K562 (cell line): ENCODE results near the gene CDKN2B-AS1. TPM values are rescaled to one million over a fixed set of nuclear protein-coding genes. Genes with fewer than 3 reads are reported as not detected.

Source experiments
- ATAC-seq: fragments of 200-7000 bp; cut with Tn5 transposase; 3 replicates; pipeline ENCODE4 v1.9.1; 2020; ENCODE audit warnings: moderate library complexity
- BruUV-seq: library from RNA; stranded (reverse); fragments of 400-500 nt; replicated peaks from 2 replicates; lab custom pipeline; 2021; lab: Mats Ljungman, UMichigan
- CTCF ChIA-PET: fragments of 300-600 bp; formaldehyde crosslinking; extraction: SDS; loops from one replicate; lab custom pipeline; 2021; ENCODE audit warnings: low intra/inter-chr PET ratio; lab: Yijun Ruan, JAX
- POLR2A ChIA-PET: fragments of 300-600, 350-650 bp; sonication (Branson Sonifier 250); formaldehyde crosslinking; extraction: SDS; loops from one replicate; lab custom pipeline; 2021; ENCODE audit warnings: antibody characterized with exemption, inconsistent platforms; lab: Yijun Ruan, JAX
- DNase-seq, 4 experiments: peaks; one replicate each; pipeline versions ENCODE4 v3.0.0 to v3.0.0-alpha.2; 2011 to 2018; ENCODE audit warnings: low spot score in 3 of 4, mixed read lengths in 3 of 4; ENCODE audit errors: extremely low read depth in 1 of 4
- FAIRE-seq: peaks from 2 replicates; lab custom pipeline; 2011; peaks lifted over from hg19 to GRCh38; lab: Jason Lieb, UNC
- H2AFZ ChIP-seq: 2 replicates; pipeline ENCODE4 v1.6.0; 2011; ENCODE audit warnings: low read depth, low read length, control low read depth, inconsistent platforms
- H3K27ac ChIP-seq: fragments of 200-600 bp; 3 replicates; pipeline ENCODE4 v1.8.0; 2011; ENCODE audit warnings: low read depth, mild to moderate bottlenecking, control low read depth, inconsistent platforms, low read length, moderate library complexity, mixed read lengths; ENCODE audit errors: extremely low read depth
- H3K27me3 ChIP-seq, 2 experiments: fragments of 300-600 bp in 1 of 2; 2 replicates in 1 of 2; 3 replicates in 1 of 2; pipeline versions ENCODE4 v1.6.0 to v1.8.0; 2011; ENCODE audit warnings: inconsistent platforms in 2 of 2, low read length in 2 of 2, mild to moderate bottlenecking in 1 of 2, mixed read lengths in 1 of 2, moderate library complexity in 1 of 2; ENCODE audit not compliant: control insufficient read depth in 2 of 2, insufficient read depth in 2 of 2
- H3K36me3 ChIP-seq: fragments of 300-600 bp; 3 replicates; pipeline ENCODE4 v1.8.0; 2011; ENCODE audit warnings: mild to moderate bottlenecking, low read length, inconsistent platforms; ENCODE audit not compliant: control insufficient read depth, insufficient read depth
- H3K4me1 ChIP-seq, 2 experiments: fragments of 200-600 bp in 1 of 2; replicated peaks in 1 of 2; 2 replicates in 1 of 2; 3 replicates in 1 of 2; pipeline versions ENCODE4 v1.5.1 to v1.8.0; 2011; ENCODE audit warnings: inconsistent platforms in 2 of 2, low read length in 2 of 2, mild to moderate bottlenecking in 1 of 2, mixed read lengths in 1 of 2, moderate library complexity in 1 of 2; ENCODE audit not compliant: control insufficient read depth in 2 of 2, insufficient read depth in 2 of 2
- H3K4me2 ChIP-seq: 2 replicates; pipeline ENCODE4 v1.6.1; 2011; ENCODE audit warnings: low read length, control low read depth, inconsistent platforms, mixed read lengths; ENCODE audit not compliant: insufficient read depth
- H3K4me3 ChIP-seq: fragments of 200-600 bp; sonication (generic), shearing (Covaris generic); 2 replicates; pipeline ENCODE4 v1.5.1; 2016; ENCODE audit warnings: control low read depth, inconsistent platforms
- H3K79me2 ChIP-seq: fragments of 200-600 bp; 3 replicates; pipeline ENCODE4 v1.8.0; 2011; ENCODE audit warnings: low read length, inconsistent platforms; ENCODE audit not compliant: control insufficient read depth, insufficient read depth
- H3K9ac ChIP-seq, 2 experiments: 2 replicates each; pipeline versions ENCODE4 v1.6.0 to v1.6.1; 2011; ENCODE audit warnings: low read depth in 2 of 2, low read length in 2 of 2, control low read depth in 1 of 2, inconsistent platforms in 1 of 2, mild to moderate bottlenecking in 1 of 2, mixed read lengths in 1 of 2; ENCODE audit not compliant: insufficient read depth in 1 of 2
- H3K9me1 ChIP-seq: one replicate; pipeline ENCODE4 v1.6.0; 2011; ENCODE audit warnings: inconsistent platforms, mild to moderate bottlenecking, low read length, moderate library complexity; ENCODE audit not compliant: control insufficient read depth, insufficient read depth
- H3K9me3 ChIP-seq: replicated peaks from 2 replicates; pipeline ENCODE4 v1.5.1; 2011; ENCODE audit warnings: low read depth, low read length, inconsistent platforms; ENCODE audit not compliant: control insufficient read depth, insufficient read depth
- H4K20me1 ChIP-seq: replicated peaks from 2 replicates; pipeline ENCODE4 v1.6.1; 2011; ENCODE audit warnings: low read length, inconsistent platforms, mixed read lengths; ENCODE audit not compliant: control insufficient read depth, insufficient read depth
- HOXB6 ChIP-seq: fragments of 250-450 bp; sonication (Bioruptor Pico); IDR thresholded peaks from 2 replicates; pipeline ENCODE4 v1.5.1; 2022; ENCODE audit warnings: mild to moderate bottlenecking, borderline replicate concordance
- KAT2B ChIP-seq: IDR thresholded peaks from one replicate; pipeline ENCODE4 v1.6.1; 2012; ENCODE audit warnings: low read depth, mild to moderate bottlenecking, control low read depth, inconsistent platforms, low read length, moderate library complexity
- LEF1 ChIP-seq: fragments of 450-650 bp; IDR thresholded peaks from 2 replicates; pipeline ENCODE4 v1.6.1; 2016; ENCODE audit warnings: mild to moderate bottlenecking
- TEAD1 ChIP-seq, 2 experiments: fragments of 450-650 bp in 1 of 2; sonication (generic) in 1 of 2; formaldehyde crosslinking; IDR thresholded peaks; 2 replicates each; pipeline versions ENCODE4 v1.4.0 to v1.8.0; 2020 to 2022; ENCODE audit warnings: mild to moderate bottlenecking in 2 of 2, missing genetic modification reagents in 1 of 2
- ZNF175 ChIP-seq: fragments of 200-800 bp; sonication (Bioruptor generic); IDR thresholded peaks from 2 replicates; pipeline ENCODE4 v1.6.1; 2016; ENCODE audit warnings: low read depth, mild to moderate bottlenecking, missing genetic modification characterization, missing compliant biosample characterization
- ZNF217 ChIP-seq: sonication (generic); formaldehyde crosslinking; IDR thresholded peaks from 2 replicates; pipeline ENCODE4 v1.8.0; 2022; ENCODE audit warnings: mild to moderate bottlenecking, missing genetic modification reagents
- WGBS: fragments of 100-300 bp; shearing (Covaris generic); methylation state at CpG from one replicate; pipeline ENCODE4 v1.1.6; 2016; ENCODE audit warnings: low coverage, mixed read lengths; ENCODE audit not compliant: insufficient coverage; ENCODE audit errors: missing lambda C conversion rate; 5-methylcytosine and 5-hydroxymethylcytosine counted together
- in situ Hi-C: fragments of 300-500 bp; cut with MboI; formaldehyde crosslinking; loops from 4 replicates; pipeline ENCODE4 v1.15.0; 2018; ENCODE audit warnings: inconsistent platforms, mixed read lengths
- intact Hi-C: fragments of 100-400 bp; cut with micrococcal nuclease; formaldehyde crosslinking; loops from 2 replicates; pipeline ENCODE4 v1.14.2; 2022
- polyA plus RNA-seq, 8 experiments: library from polyadenylated mRNA; depleted of rRNA in 4 of 8; stranded (reverse) in 5 of 8; unstranded in 3 of 8; fragments of >200 nt; fragmentation: Nextera tagmentation in 2 of 8; fragmentation: Illumina TruSeq in 1 of 8; extraction: Ambion mirVana in 2 of 8; extraction: Trizol in 1 of 8; gene quantifications; 2 replicates each; pipeline versions ENCODE4 v1.2.1 to v1.2.3, GENCODE V29; 2011 to 2014; ENCODE audit warnings: inconsistent platforms in 1 of 8, missing spikeins in 1 of 8
- total RNA-seq, 7 experiments: library from RNA; depleted of rRNA in 6 of 7; stranded (reverse); fragments of >200 nt in 6 of 7; fragmentation: Illumina TruSeq in 2 of 7; extraction: Trizol in 2 of 7; gene quantifications; 2 replicates each; pipeline versions ENCODE4 v1.2.1 to v1.2.3, GENCODE V29; 2011 to 2021; ENCODE audit warnings: low replicate concordance in 1 of 7
- TF ChIP-seq, protein P1 (sequence below): fragments of 250-450 bp; sonication (Bioruptor Pico); IDR thresholded peaks from 2 replicates; pipeline ENCODE4 v1.8.0; 2021; ENCODE audit warnings: moderate library complexity, mild to moderate bottlenecking, inconsistent platforms

The CDKN2B-AS1 gene
- total and polyA plus RNA-seq, 9 of the 15 experiments (the other 6 are each of a cell fraction or from before 2014, with no cell fraction given): not detected

- Histone ChIP-seq H3K36me3 (no peaks in the 10 kb centered on the region), H3K4me1 (no peaks in the 10 kb centered on the region), H3K27ac (no peak overlapping the region), H3K79me2 (no peaks in the 10 kb centered on the region), H3K4me2 (no peak overlapping the region), H4K20me1 (no peaks in the 10 kb centered on the region)
- FAIRE-seq: no peak
- in situ Hi-C loops: no loop called here
- TF ChIP-seq ZNF175 (no peak), LEF1 (no peak), ZNF217 (CRISPR knock-in tag) (no peak), KAT2B (no peak), TEAD1 (CRISPR knock-in tag; IDR thresholded peaks at IDR 0.05) (no peak), HOXB6 (no peak)
- TF ChIP-seq, protein P1, sequence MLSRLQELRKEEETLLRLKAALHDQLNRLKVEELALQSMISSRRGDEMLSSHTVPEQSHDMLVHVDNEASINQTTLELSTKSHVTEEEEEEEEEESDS (CRISPR knock-in tag): no peak
- TF ChIP-seq, all 486 proteins: peak for 0
- Histone ChIP-seq H3K9me1 (no peaks in the 10 kb centered on the region), H3K27me3 (no peaks in the 10 kb centered on the region), H3K4me3 (no peak overlapping the region), H3K9ac (no peak overlapping the region), H2AFZ (no peak overlapping the region), H3K9me3 (no peaks in the 10 kb centered on the region)
- DNase-seq (no peak), ATAC-seq (no peak)
- CTCF ChIA-PET: no interaction called here
- intact Hi-C loops: no loop called here
- POLR2A ChIA-PET: no interaction called here
- BruUV-seq: no TSS peak
- WGBS: no CpG with 5 or more reads among the region's 2 CpGs
These were observed 116.8 kb downstream of the CDKN2B-AS1 start for GRCh38 chr9:22111176-22111953.
